ENCODE results near the gene REC114. TPM values are rescaled to one million over a fixed set of nuclear protein-coding genes. Genes with fewer than 3 reads are reported as not detected.

REC114 gene
- total and polyA plus RNA-seq, 12 donors = 0.28 to 0.62 (median 0.44) TPM; not detected in 8

DNA sequence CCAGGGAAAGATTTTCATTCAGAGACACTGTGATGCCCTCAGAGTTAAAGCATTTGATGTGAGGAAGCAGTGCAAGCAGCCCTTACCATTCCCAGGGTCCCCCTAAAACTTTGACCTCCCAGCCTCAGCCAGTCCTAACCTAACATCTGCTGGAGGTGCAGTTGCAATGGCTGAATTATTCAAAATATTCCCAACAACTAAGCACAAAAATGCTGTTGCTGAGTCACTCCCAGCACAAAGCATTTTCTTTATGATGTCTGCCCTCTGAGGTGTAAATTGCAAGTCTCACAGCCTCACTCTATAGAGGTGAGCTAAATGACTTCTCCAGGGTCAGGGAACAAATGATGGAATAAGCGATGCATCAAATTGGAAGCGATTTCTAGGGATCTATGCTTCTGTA lies 6.4 kb upstream of the REC114 start:
- H3K27me3 ChIP-seq = peaks cover 0 to 33% (median 6%) of the 10 kb centered on the region in 7 donors
- H3K4me3 ChIP-seq = no peak overlapping the region
- H3K36me3 ChIP-seq = no peaks in the 10 kb centered on the region
- no peaks in the 10 kb centered on the region for H3K4me1 ChIP-seq
- WGBS, 2 donors = 85 to 87% methylated on average over 2 of the region's 2 CpGs
- DNase-seq (no peak), ATAC-seq (no peak)
- intact Hi-C loops (cut with DNase I) = no loop called here
- TF ChIP-seq, protein P1, sequence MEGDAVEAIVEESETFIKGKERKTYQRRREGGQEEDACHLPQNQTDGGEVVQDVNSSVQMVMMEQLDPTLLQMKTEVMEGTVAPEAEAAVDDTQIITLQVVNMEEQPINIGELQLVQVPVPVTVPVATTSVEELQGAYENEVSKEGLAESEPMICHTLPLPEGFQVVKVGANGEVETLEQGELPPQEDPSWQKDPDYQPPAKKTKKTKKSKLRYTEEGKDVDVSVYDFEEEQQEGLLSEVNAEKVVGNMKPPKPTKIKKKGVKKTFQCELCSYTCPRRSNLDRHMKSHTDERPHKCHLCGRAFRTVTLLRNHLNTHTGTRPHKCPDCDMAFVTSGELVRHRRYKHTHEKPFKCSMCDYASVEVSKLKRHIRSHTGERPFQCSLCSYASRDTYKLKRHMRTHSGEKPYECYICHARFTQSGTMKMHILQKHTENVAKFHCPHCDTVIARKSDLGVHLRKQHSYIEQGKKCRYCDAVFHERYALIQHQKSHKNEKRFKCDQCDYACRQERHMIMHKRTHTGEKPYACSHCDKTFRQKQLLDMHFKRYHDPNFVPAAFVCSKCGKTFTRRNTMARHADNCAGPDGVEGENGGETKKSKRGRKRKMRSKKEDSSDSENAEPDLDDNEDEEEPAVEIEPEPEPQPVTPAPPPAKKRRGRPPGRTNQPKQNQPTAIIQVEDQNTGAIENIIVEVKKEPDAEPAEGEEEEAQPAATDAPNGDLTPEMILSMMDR (IDR thresholded peaks at IDR 0.05) = no peak
- no peak overlapping the region for H3K27ac ChIP-seq
- no peaks in the 10 kb centered on the region for H3K9me3 ChIP-seq

GRCh38 chr15:73437543-73438109 lies 5.3 kb upstream of the REC114 start:
- intact Hi-C loops (cut with DNase I) = no loop called here
- Histone ChIP-seq H3K4me1 (no peaks in the 10 kb centered on the region), H3K9me3 (no peaks in the 10 kb centered on the region), H3K27me3 (peaks cover 0 to 33% (median 6%) of the 10 kb centered on the region in 7 donors), H3K27ac (no peak overlapping the region), H3K36me3 (no peaks in the 10 kb centered on the region), H3K4me3 (no peak overlapping the region)
- TF ChIP-seq, protein P1 (IDR thresholded peaks at IDR 0.05) = no peak
- 49 to 62% methylated on average over 4 of the region's 4 CpGs for WGBS, 2 donors
- DNase-seq (no peak), ATAC-seq (no peak)

GRCh38 chr15:73438651-73439050 lies 4.3 kb upstream of the REC114 start:
- TF ChIP-seq, protein P1 (IDR thresholded peaks at IDR 0.05) = no peak

DNA sequence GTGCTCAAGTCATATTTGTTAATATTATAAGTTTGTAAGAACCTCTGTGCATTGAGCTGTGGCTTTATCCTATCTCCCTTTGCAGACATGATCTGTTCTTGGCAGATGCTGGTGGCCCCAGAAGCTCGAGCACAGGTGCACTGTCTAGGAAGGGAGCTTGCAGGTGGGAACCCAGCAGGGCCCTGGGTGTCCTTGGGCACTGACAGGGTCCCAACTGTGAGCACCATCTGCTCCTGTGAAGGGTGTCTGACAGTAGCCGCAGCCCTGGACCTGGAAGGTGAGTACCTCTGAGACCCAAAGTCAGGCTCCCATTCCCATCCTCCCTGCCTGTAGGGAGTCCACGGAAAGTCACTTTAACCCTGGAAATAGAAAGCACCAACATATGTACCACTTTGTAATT lies 2.4 kb upstream of the REC114 start:
- 86 to 89% methylated on average over 3 of the region's 3 CpGs for WGBS, 2 donors
- Histone ChIP-seq H3K4me3 (no peak overlapping the region), H3K36me3 (no peaks in the 10 kb centered on the region), H3K27me3 (peaks cover 0 to 33% (median 10%) of the 10 kb centered on the region in 7 donors), H3K27ac (no peak overlapping the region), H3K9me3 (peaks cover 0 to 11% (median 0%) of the 10 kb centered on the region in 11 donors), H3K4me1 (no peaks in the 10 kb centered on the region)
- DNase-seq (no peak), ATAC-seq (no peak)
- intact Hi-C loops (cut with DNase I) = no loop called here
- TF ChIP-seq, protein P1 (IDR thresholded peaks at IDR 0.05) = no peak

More at GRCh38 chr15:73438651-73439050, 4.3 kb upstream of the REC114 start:
- Histone ChIP-seq H3K4me3 (no peak overlapping the region), H3K36me3 (no peaks in the 10 kb centered on the region), H3K9me3 (no peaks in the 10 kb centered on the region), H3K4me1 (no peaks in the 10 kb centered on the region), H3K27ac (no peak overlapping the region), H3K27me3 (peaks cover 0 to 33% (median 10%) of the 10 kb centered on the region in 7 donors)
- intact Hi-C loops (cut with DNase I) = no loop called here
- WGBS, 2 donors = 45 to 51% methylated on average over 1 of the region's 1 CpG
- no peak for ATAC-seq
- no peak for DNase-seq
